GM12873 (cell line): Measurements from ENCODE around the gene C2CD5.

Experiments used
- TF ChIP-seq, protein P1 (sequence below): IDR thresholded peaks from 2 replicates; pipeline ENCODE4 v1.5.1; 2012; ENCODE audit warnings: low read depth, mild to moderate bottlenecking, moderate library complexity, low read length, control low read depth; ENCODE audit not compliant: insufficient read depth; ENCODE audit errors: missing control alignments

The C2CD5 gene

DNA sequence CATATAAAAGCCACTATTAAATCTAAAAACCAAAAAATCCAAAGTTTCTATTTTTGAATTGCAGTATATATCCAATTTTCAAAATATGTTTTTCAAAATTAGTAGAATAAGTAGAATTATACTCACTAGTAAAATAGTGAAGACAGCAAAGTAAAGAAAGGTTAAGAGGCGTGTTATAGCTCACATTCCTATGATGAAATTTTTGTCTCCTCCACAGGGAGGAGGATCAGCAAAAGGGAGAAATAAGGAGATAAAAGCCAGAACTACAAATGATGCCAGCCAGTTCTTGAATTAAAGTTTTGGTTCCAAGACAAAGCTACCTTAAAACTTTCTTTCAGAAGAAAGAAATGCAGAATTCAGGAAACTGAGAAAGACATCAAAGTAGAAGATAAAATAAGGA lies 50.0 kb downstream of the C2CD5 start:
- TF ChIP-seq, protein P1, sequence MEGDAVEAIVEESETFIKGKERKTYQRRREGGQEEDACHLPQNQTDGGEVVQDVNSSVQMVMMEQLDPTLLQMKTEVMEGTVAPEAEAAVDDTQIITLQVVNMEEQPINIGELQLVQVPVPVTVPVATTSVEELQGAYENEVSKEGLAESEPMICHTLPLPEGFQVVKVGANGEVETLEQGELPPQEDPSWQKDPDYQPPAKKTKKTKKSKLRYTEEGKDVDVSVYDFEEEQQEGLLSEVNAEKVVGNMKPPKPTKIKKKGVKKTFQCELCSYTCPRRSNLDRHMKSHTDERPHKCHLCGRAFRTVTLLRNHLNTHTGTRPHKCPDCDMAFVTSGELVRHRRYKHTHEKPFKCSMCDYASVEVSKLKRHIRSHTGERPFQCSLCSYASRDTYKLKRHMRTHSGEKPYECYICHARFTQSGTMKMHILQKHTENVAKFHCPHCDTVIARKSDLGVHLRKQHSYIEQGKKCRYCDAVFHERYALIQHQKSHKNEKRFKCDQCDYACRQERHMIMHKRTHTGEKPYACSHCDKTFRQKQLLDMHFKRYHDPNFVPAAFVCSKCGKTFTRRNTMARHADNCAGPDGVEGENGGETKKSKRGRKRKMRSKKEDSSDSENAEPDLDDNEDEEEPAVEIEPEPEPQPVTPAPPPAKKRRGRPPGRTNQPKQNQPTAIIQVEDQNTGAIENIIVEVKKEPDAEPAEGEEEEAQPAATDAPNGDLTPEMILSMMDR, result no peak

DNA sequence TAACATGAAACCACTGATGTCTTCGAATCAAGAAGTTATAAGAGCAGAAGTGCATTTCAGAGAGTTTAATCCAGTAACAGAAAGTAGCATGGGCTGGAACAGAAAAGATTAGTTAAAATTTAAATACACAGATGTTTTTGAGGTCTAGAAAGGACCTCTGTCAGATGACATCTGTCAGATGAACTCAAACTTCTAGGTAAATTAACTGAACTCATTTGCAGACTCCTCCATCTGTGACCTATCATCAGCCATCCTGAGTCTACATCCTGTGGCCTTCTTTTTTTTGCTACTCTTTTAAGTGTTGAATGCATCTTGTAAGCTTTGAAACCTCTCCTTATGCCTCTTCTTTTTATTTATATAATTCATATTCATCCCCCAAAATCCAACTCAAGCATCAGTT lies 53.3 kb downstream of the C2CD5 start:
- TF ChIP-seq, protein P1, result no peak

DNA sequence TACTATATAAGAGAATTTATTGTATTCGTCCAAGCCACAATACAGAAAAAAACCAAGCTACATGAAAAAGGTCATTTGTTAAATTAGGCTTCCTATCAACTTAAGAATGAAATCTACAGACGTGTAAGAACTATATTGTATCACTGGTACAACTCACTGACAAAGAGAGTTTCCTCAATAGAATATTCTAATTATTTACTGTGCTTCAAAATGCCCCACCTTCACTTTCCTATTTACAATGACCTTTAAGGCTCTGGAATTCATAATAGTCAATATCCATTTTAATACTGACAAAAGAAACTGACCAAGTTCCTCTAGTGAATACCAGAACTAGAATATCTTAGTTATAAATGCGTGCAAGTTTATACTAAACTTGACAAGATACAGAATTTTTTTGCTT lies 55.9 kb downstream of the C2CD5 start:
- TF ChIP-seq, protein P1, result no peak

DNA sequence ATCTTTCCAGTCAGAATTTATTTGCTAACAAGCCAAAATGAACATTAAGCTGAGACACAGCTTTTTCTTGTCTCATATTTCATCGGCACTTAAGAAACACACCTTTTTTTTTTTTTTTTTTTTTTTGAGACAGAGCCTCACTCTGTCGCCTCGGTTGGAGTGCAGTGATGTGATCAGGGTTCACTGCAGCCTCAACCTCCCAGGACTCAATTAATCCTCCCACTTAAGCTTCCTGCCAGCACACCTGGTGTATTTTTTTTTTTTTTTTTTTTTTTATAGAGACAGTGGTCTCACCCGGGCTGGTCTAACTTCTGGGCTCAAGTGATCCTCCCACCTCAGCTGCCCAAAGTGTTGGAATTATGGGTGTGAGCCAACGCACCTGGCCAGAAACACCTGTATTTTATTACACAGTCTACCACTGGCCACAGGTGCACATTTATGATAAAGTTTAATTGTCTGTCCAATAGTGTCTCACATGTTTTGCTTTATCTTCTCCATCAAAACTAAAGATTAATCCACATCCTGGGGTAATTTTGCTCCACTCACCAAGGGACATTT lies 62.7 kb downstream of the C2CD5 start:
- TF ChIP-seq, protein P1, result no peak

DNA sequence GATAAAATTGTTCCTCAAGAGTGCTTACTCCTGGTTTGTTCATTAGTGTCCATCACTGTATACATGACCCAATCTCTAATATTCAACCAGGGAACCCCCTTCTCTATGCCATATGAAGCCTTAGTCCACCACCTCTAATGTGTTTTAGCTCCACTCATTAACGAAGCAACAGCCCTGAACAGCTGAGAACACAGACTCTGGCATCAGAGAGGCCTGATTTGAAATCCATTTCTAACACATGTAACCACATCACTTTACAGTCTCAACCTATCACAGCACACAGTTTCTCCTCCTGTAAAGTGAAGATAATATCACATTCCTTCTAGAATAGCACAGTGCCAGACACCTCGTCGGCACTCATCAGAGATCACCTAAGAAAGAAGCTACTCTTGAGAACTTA lies 64.3 kb downstream of the C2CD5 start:
- TF ChIP-seq, protein P1, result no peak

DNA sequence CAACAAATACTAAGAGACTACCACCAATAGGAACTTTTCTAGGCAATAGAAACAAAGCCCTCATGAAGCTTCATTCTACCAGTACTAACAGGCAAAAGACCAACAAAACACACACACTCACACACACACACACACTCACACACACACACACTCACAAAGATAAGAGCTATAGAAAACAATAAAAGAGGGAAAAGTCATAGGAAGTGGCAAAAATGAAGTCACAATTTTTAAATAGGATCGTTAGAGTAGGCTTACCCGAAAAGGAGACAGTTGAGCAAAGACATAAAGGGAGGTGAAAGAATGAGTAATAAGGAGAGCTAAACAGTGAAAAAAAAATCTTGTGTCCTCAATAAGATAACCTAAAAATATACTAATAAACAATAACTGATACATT lies 66.5 kb downstream of the C2CD5 start:
- TF ChIP-seq, protein P1, result no peak

DNA sequence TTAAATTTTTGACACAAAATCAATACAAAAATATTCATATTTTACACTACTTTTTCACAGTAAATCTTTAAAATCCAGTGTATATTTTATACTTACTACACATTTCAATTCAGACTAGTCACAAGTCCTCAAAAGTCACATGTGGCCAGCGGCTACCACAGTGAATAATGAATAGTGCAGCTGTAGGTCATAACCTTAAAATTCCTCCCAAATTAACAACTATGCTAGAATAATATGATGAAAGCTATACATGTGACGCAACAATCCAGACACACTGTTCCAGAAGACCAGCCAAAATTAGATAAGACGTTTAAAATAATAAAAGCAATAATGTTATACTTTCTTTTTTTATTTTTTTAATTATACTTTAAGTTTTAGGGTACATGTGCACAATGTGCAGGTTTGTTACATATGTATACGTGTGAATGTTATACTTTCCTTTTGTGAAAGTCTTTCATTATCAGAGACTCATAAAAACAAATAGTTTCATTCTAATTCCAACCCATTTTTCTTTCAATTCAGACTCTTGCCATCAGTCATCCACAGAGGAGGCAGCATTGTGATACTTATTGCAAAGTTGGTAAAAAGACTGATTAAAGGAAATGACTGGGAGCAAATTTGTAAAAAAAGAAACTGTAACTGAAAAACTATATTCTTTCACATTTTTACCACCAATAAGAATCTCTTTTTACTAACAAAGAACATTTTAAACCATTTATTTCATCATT lies 67.0 kb downstream of the C2CD5 start:
- TF ChIP-seq, protein P1, result no peak
